GM12801 (cell line): ENCODE measurements around the gene ZNF175.

ENCODE experiments used
- CTCF ChIP-seq: IDR thresholded peaks from one replicate; pipeline ENCODE4 v1.5.1; 2011; ENCODE audit warnings: control low read depth; ENCODE audit not compliant: insufficient read length; ENCODE audit errors: extremely low read depth

ZNF175 gene

GRCh38 chr19:51546107-51546649, 24.9 kb upstream of the ZNF175 start:
- no peak for TF ChIP-seq CTCF

GRCh38 chr19:51546650-51547396, 24.3 kb upstream of the ZNF175 start:
- no peak for TF ChIP-seq CTCF

- no peak for TF ChIP-seq CTCF
These were observed 23.5 kb upstream of the ZNF175 start for GRCh38 chr19:51547397-51548212.

- no peak for TF ChIP-seq CTCF
These were observed 22.9 kb upstream of the ZNF175 start for GRCh38 chr19:51548213-51548651.

- TF ChIP-seq CTCF: no peak
These were observed 22.2 kb upstream of the ZNF175 start for GRCh38 chr19:51548891-51549305.

GRCh38 chr19:51549533-51550324, 21.4 kb upstream of the ZNF175 start:
- no peak for TF ChIP-seq CTCF
